ENCODE measurements around the gene TOX4. TPM values are rescaled to one million over a fixed set of nuclear protein-coding genes. Genes with fewer than 3 reads are reported as not detected.

The TOX4 gene
- total RNA-seq: 18.8 and 23.8 TPM in 2 replicates

GRCh38 chr14:21476925-21477681, at the start of gene TOX4, which contains the start of gene RAB2B:
TSS of gene TOX4 (plus strand) at chr14:21477195. CDS start at chr14:21477279, 84 bp downstream.
TSS of gene RAB2B (minus strand) at chr14:21476959. CDS start at chr14:21476872, 87 bp downstream.

GRCh38 chr14:21455912-21456667, 20.9 kb upstream of the TOX4 start, which contains the start of gene CHD8:
TSS of gene CHD8 (minus strand) at chr14:21456123. CDS start at chr14:21431643, 24,480 bp downstream.

GRCh38 chr14:21510735-21511657, 34.0 kb downstream of the TOX4 start, which contains the start of gene METTL3:
TSS of gene METTL3 (minus strand) at chr14:21511340. CDS start at chr14:21511223, 117 bp downstream.

DNA sequence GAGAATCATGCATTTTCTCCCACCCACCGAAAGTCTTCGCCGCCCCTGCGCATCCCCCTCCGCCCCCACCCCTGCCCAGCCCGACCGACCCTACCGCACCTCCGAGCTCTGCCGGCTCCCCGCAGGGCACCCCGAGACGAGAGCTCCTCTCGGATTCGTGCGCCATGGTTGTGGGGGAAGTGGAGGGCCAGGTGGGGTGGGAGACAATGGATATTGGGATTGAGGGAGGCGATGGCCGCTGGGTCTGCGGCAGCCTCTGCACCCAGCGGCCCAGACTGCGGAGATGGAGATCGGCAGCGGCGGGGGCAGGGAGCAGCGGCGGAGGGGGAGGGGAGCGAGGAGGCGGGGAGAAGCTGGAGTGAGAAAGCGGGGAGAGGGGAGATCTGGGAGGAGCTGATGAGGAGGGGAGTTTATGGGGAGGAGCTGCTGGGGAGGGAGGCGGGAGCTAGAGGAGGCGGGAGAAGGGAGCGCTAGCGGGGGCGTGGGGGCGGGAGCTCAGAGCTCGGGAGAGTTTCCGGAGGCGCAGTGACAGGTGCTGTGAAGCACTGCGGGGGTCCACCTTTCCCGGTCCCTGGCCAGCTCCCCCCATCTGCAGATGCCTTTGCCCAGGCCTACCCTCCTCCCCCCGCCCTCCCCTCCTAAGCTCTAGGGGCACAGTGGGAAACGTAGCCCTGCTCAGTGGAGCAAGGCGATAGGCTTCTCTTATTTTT, 49.1 kb downstream of the TOX4 start, which contains the start of gene SALL2:
Gene SALL2 (minus strand): TSS at position 385 of the 710 bp plus-strand sequence. CDS start 219 bp downstream, at position 166.

Other genes starting within 250 kb of the TOX4 start
- gene HNRNPC, start 207.8 kb upstream of the TOX4 start, total RNA-seq: 562 and 738 TPM in 2 replicates
- not detected in 2 replicates for gene RPGRIP1, start 197.1 kb upstream of the TOX4 start, total RNA-seq
- gene SUPT16H, start 93.2 kb upstream of the TOX4 start, total RNA-seq: 54.8 and 68.4 TPM in 2 replicates
- gene CHD8, start 21.1 kb upstream of the TOX4 start, total RNA-seq: 36.0 and 39.1 TPM in 2 replicates
- 15.1 and 19.7 TPM in 2 replicates for gene RAB2B, start 236 bp upstream of the TOX4 start, total RNA-seq
- gene METTL3, start 34.1 kb downstream of the TOX4 start, total RNA-seq: 41.5 and 45.8 TPM in 2 replicates
- gene SALL2, start 49.2 kb downstream of the TOX4 start, total RNA-seq: 1.7 and 4.0 TPM in 2 replicates
- gene OR10G3, start 102.9 kb downstream of the TOX4 start, total RNA-seq: not detected in 2 replicates
- not detected in 2 replicates for gene OR10G2, start 157.7 kb downstream of the TOX4 start, total RNA-seq
- not detected in 2 replicates for gene OR4E2, start 176.6 kb downstream of the TOX4 start, total RNA-seq
- not detected in 2 replicates for gene OR4E1, start 196.6 kb downstream of the TOX4 start, total RNA-seq

All from smooth muscle cell of bladder (primary cell).